WTC11 (cell line): ENCODE data around the gene ARL10. TPM values are rescaled to one million over a fixed set of nuclear protein-coding genes. Genes with fewer than 3 reads are reported as not detected.

Source experiments
- ATAC-seq: fragments of 200-7000 bp; cut with Tn5 transposase; 2 replicates; pipeline ENCODE4 v1.10.0; 2021; ENCODE audit warnings: mild to moderate bottlenecking, moderate library complexity
- CTCF ChIA-PET: fragments of 300-600 bp; sonication (Branson Sonifier 250); formaldehyde crosslinking; loops from one replicate; lab custom pipeline; 2021; ENCODE audit warnings: antibody characterized with exemption; lab: Charles Lee
- POLR2A ChIA-PET: fragments of 350-600 bp; sonication (Branson Sonifier 250); formaldehyde crosslinking; loops from one replicate; lab custom pipeline; 2021; ENCODE audit warnings: antibody characterized with exemption; lab: Charles Lee
- DNase-seq: peaks from one replicate; pipeline ENCODE4 v3.0.0; 2021; ENCODE audit warnings: low spot score
- H3K27ac Mint-ChIP-seq: 2 replicates; pipeline ENCODE4 v1.8.0; 2021; ENCODE audit warnings: mixed read lengths
- H3K27me3 Mint-ChIP-seq: 2 replicates; pipeline ENCODE4 v1.8.0; 2021; ENCODE audit warnings: low read depth, mild to moderate bottlenecking, moderate library complexity, mixed read lengths
- H3K36me3 Mint-ChIP-seq: 2 replicates; pipeline ENCODE4 v1.8.0; 2021; ENCODE audit warnings: mixed read lengths
- H3K4me1 Mint-ChIP-seq: 2 replicates; pipeline ENCODE4 v1.8.0; 2022; ENCODE audit warnings: mixed read lengths
- H3K4me3 Mint-ChIP-seq: 2 replicates; pipeline ENCODE4 v1.8.0; 2021; ENCODE audit warnings: mild to moderate bottlenecking, moderate library complexity, mixed read lengths
- H3K9me3 Mint-ChIP-seq: 2 replicates; pipeline ENCODE4 v1.8.0; 2021; ENCODE audit warnings: mixed read lengths
- ETV6 ChIP-seq: sonication (generic); formaldehyde crosslinking; IDR thresholded peaks from 2 replicates; pipeline ENCODE4 v1.8.1; 2022; ENCODE audit warnings: mild to moderate bottlenecking, missing genetic modification reagents
- FOXP1 ChIP-seq: sonication (generic); formaldehyde crosslinking; IDR thresholded peaks from 2 replicates; pipeline ENCODE4 v1.8.0; 2022; ENCODE audit warnings: missing genetic modification reagents, mild to moderate bottlenecking, moderate library complexity, borderline replicate concordance
- GABPB1 ChIP-seq: sonication (generic); formaldehyde crosslinking; IDR thresholded peaks from 2 replicates; pipeline ENCODE4 v1.8.1; 2023; ENCODE audit warnings: mild to moderate bottlenecking, missing genetic modification reagents
- GTF2I ChIP-seq: fragments of 250-450 bp; sonication (Bioruptor Pico); conservative IDR thresholded peaks from 2 replicates; pipeline ENCODE4 v1.4.0; 2021; ENCODE audit warnings: mild to moderate bottlenecking
- JUN ChIP-seq: sonication (generic); formaldehyde crosslinking; IDR thresholded peaks from 2 replicates; pipeline ENCODE4 v1.8.0; 2023; ENCODE audit warnings: mild to moderate bottlenecking, missing genetic modification reagents
- KAT7 ChIP-seq: sonication (generic); formaldehyde crosslinking; IDR thresholded peaks from 2 replicates; pipeline ENCODE4 v1.8.1; 2023; ENCODE audit warnings: missing genetic modification reagents, mild to moderate bottlenecking, borderline replicate concordance
- MLX ChIP-seq: sonication (generic); formaldehyde crosslinking; IDR thresholded peaks from 2 replicates; pipeline ENCODE4 v1.8.1; 2023; ENCODE audit warnings: mild to moderate bottlenecking, missing genetic modification reagents, moderate library complexity
- MXD4 ChIP-seq: fragments of 250-450 bp; sonication (Bioruptor Pico); IDR thresholded peaks from 2 replicates; pipeline ENCODE4 v1.8.0; 2021; ENCODE audit warnings: mild to moderate bottlenecking, moderate library complexity, borderline replicate concordance
- NFYB ChIP-seq: sonication (generic); formaldehyde crosslinking; conservative IDR thresholded peaks from 2 replicates; pipeline ENCODE4 v1.8.0; 2022; ENCODE audit warnings: low read depth, missing genetic modification reagents
- OVOL2 ChIP-seq: fragments of 250-450 bp; sonication (Bioruptor Pico); IDR thresholded peaks from 2 replicates; pipeline ENCODE4 v1.9.0; 2021; ENCODE audit warnings: mild to moderate bottlenecking, borderline replicate concordance
- TEAD1 ChIP-seq: sonication (generic); formaldehyde crosslinking; IDR thresholded peaks from 2 replicates; pipeline ENCODE4 v1.8.0; 2022; ENCODE audit warnings: mild to moderate bottlenecking, missing genetic modification reagents
- TEAD4 ChIP-seq: sonication (generic); formaldehyde crosslinking; IDR thresholded peaks from 2 replicates; pipeline ENCODE4 v1.8.0; 2022; ENCODE audit warnings: mild to moderate bottlenecking, missing genetic modification reagents
- TP53 ChIP-seq: sonication (generic); formaldehyde crosslinking; IDR thresholded peaks from 2 replicates; pipeline ENCODE4 v1.8.1; 2023; ENCODE audit warnings: mild to moderate bottlenecking, missing genetic modification reagents
- USF1 ChIP-seq: sonication (generic); formaldehyde crosslinking; IDR thresholded peaks from 2 replicates; pipeline ENCODE4 v1.8.0; 2022; ENCODE audit warnings: mild to moderate bottlenecking, missing genetic modification reagents
- ZNF317 ChIP-seq: sonication (generic); formaldehyde crosslinking; IDR thresholded peaks from 2 replicates; pipeline ENCODE4 v1.8.1; 2023; ENCODE audit warnings: low read depth, mild to moderate bottlenecking, moderate library complexity, missing genetic modification reagents, borderline replicate concordance
- ZNF396 ChIP-seq: fragments of 250-450 bp; sonication (Bioruptor Pico); IDR thresholded peaks from 2 replicates; pipeline ENCODE4 v1.8.0; 2021; ENCODE audit warnings: mild to moderate bottlenecking, moderate library complexity, borderline replicate concordance
- ZNF671 ChIP-seq: fragments of 250-450 bp; sonication (Bioruptor Pico); IDR thresholded peaks from 2 replicates; pipeline ENCODE4 v1.8.0; 2021; ENCODE audit warnings: mild to moderate bottlenecking
- total RNA-seq: library from RNA; stranded (reverse); gene quantifications from 3 replicates; pipeline ENCODE4 v1.2.3, GENCODE V29; 2021
- TF ChIP-seq, protein P1 (sequence below): fragments of 250-450 bp; sonication (Bioruptor Pico); conservative IDR thresholded peaks from 2 replicates; pipeline ENCODE4 v1.9.0; 2021; ENCODE audit warnings: mild to moderate bottlenecking
- TF ChIP-seq, protein P2 (sequence below): sonication (generic); formaldehyde crosslinking; IDR thresholded peaks from 2 replicates; pipeline ENCODE4 v1.8.0; 2023; ENCODE audit warnings: missing genetic modification reagents, mild to moderate bottlenecking, borderline replicate concordance

The ARL10 gene
- total RNA-seq, 1 experiment from 2014 or later: 6.8 TPM

- no peak for DNase-seq
- Mint-ChIP-seq H3K27me3 (no peaks in the 10 kb centered on the region; the same call in 1 of the 2 replicates), H3K27ac (no peak overlapping the region), H3K9me3 (no peaks in the 10 kb centered on the region), H3K4me1 (no peaks in the 10 kb centered on the region), H3K36me3 (no peaks in the 10 kb centered on the region), H3K4me3 (no peak overlapping the region)
- POLR2A ChIA-PET: no interaction called here
- TF ChIP-seq TEAD1 (no peak), ZNF396 (CRISPR knock-in tag) (no peak), NFYB (no peak)
- TF ChIP-seq, protein P1, sequence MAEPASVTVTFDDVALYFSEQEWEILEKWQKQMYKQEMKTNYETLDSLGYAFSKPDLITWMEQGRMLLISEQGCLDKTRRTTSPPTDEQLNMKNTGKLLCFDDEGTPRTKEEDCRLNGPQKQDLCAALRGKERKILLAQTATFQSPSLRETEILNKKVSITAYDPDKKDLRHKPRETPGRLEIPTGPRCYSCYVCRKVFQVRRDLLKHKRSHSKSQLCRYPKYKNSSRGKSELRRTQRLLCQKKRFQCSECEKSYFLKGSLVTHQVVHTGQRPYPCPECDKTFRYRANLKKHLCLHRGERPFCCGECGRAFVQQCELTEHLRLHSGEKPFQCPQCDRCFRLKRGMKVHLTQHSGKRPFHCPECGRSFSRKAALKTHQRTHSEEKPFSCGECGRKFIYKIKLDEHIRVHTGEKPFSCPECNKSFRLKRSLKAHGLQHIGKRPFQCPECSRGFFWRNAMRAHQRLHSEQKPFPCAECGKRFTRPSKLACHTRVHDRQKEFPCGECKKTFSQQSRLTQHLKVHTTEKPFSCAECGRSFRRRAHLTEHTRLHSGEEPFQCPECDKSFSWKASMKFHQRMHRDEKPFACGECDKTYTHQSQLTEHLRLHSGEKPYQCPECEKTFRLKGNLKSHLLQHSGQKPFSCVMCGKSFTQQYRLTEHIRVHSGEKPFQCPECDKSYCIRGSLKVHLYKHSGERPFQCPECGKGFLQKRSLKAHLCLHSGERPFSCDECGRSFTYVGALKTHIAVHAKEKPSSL (CRISPR knock-in tag): no peak
- CTCF ChIA-PET: interaction anchor here (0.9 kb wide), 1 partner anchor 51 kb away, joined by 4 read pairs; no protein-coding TSS in a partner anchor
- no peak for ATAC-seq
Measured at GRCh38 chr5:176396330-176396729, 31.0 kb downstream of the ARL10 start.

DNA sequence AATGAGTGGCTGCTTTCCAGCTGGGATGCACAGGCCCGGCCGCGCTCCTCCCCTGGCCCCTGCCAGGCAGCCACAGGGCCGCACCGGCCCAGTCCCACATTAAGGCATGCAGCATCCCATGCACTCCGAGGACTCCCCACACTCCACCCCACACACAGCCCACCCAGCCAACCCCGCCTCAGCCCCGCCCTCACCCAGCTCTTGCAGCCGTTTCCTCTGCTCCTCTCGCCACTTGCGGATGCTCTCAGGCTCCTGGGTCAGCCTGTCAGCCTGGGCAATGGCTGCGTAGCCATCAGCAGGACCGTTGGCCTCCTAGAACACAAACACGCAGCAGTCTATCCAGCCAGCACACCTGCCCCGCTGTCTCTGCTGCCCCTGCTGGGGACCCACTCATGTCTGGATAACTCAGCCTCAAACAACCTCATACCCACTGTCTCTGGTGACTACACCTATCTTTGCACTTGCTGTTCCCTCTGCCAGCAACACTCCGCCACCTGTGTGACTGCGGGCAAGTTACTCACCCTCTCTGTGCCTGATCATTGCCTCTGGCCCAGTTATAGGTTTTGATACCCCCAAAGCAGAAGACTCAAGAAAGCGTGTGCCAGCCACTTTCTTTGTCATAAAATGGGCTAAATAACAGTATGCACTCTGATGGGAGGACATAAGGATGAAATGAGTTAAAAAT lies 32.6 kb downstream of the ARL10 start:
- Mint-ChIP-seq H3K4me1 (no peaks in the 10 kb centered on the region), H3K4me3 (no peak overlapping the region), H3K36me3 (no peaks in the 10 kb centered on the region), H3K9me3 (no peaks in the 10 kb centered on the region), H3K27ac (no peak overlapping the region), H3K27me3 (no peaks in the 10 kb centered on the region; the same call in 1 of the 2 replicates)
- POLR2A ChIA-PET: no interaction called here
- CTCF ChIA-PET: no interaction called here
- ATAC-seq (no peak), DNase-seq (no peak)
- TF ChIP-seq MXD4 (CRISPR knock-in tag): no peak
- no peak for TF ChIP-seq TP53 (CRISPR knock-in tag)
- no peak for TF ChIP-seq GABPB1
- no peak for TF ChIP-seq JUN (CRISPR knock-in tag)
- no peak for TF ChIP-seq TEAD4 (CRISPR knock-in tag)
- no peak for TF ChIP-seq FOXP1

- Mint-ChIP-seq H3K36me3 (no peaks in the 10 kb centered on the region), H3K4me3 (no peak overlapping the region), H3K27ac (no peak overlapping the region), H3K27me3 (no peaks in the 10 kb centered on the region; the same call in 1 of the 2 replicates), H3K4me1 (no peaks in the 10 kb centered on the region; the same call in 1 of the 2 replicates), H3K9me3 (no peaks in the 10 kb centered on the region)
- CTCF ChIA-PET: interaction anchor here (0.5 kb wide), 1 partner anchor 686 kb away, joined by 3 read pairs; no protein-coding TSS in a partner anchor
- no peak for DNase-seq
- POLR2A ChIA-PET: no interaction called here
- no peak for ATAC-seq
- TF ChIP-seq MLX (CRISPR knock-in tag): no peak
- TF ChIP-seq, protein P2, sequence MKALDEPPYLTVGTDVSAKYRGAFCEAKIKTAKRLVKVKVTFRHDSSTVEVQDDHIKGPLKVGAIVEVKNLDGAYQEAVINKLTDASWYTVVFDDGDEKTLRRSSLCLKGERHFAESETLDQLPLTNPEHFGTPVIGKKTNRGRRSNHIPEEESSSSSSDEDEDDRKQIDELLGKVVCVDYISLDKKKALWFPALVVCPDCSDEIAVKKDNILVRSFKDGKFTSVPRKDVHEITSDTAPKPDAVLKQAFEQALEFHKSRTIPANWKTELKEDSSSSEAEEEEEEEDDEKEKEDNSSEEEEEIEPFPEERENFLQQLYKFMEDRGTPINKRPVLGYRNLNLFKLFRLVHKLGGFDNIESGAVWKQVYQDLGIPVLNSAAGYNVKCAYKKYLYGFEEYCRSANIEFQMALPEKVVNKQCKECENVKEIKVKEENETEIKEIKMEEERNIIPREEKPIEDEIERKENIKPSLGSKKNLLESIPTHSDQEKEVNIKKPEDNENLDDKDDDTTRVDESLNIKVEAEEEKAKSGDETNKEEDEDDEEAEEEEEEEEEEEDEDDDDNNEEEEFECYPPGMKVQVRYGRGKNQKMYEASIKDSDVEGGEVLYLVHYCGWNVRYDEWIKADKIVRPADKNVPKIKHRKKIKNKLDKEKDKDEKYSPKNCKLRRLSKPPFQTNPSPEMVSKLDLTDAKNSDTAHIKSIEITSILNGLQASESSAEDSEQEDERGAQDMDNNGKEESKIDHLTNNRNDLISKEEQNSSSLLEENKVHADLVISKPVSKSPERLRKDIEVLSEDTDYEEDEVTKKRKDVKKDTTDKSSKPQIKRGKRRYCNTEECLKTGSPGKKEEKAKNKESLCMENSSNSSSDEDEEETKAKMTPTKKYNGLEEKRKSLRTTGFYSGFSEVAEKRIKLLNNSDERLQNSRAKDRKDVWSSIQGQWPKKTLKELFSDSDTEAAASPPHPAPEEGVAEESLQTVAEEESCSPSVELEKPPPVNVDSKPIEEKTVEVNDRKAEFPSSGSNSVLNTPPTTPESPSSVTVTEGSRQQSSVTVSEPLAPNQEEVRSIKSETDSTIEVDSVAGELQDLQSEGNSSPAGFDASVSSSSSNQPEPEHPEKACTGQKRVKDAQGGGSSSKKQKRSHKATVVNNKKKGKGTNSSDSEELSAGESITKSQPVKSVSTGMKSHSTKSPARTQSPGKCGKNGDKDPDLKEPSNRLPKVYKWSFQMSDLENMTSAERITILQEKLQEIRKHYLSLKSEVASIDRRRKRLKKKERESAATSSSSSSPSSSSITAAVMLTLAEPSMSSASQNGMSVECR (CRISPR knock-in tag): no peak
- TF ChIP-seq GTF2I (CRISPR knock-in tag): no peak
- no peak for TF ChIP-seq ZNF671
- TF ChIP-seq, protein P1 (CRISPR knock-in tag): no peak
- TF ChIP-seq ZNF317 (CRISPR knock-in tag): no peak
- no peak for TF ChIP-seq ETV6 (CRISPR knock-in tag)
- TF ChIP-seq OVOL2 (CRISPR knock-in tag): no peak
- no peak for TF ChIP-seq USF1 (CRISPR knock-in tag)
- TF ChIP-seq KAT7: no peak
Measured at GRCh38 chr5:176400382-176401156, 35.3 kb downstream of the ARL10 start.
